ENCODE measurements around the gene TET3. TPM values are rescaled to one million over a fixed set of nuclear protein-coding genes. Genes with fewer than 3 reads are reported as not detected.

The TET3 gene
- total and polyA plus RNA-seq, 2 donors (not counting 3 experiments of a cell fraction or from before 2014, with no cell fraction given) = 3.4 to 15.6 TPM

DNA sequence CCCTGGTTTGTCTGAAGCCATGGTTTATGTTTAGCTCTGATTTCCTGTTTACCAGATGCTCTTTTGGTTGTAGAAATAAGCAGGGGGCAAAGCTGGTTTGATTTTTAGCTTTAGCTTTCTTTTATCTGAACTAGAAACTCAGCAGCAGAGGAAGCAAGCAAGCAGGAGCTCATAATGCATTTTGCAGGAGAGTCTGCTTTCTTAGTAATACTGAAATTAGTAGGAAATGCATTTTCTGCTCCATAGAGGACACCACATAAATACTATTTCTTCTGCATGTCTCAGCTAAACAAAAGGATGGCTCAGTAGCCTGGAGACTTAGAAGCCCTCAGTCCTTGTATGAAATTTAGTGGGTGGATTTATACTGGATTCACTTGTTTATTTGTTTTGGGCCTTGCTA is 34.9 kb upstream of the TET3 start:
- Histone ChIP-seq H3K9me1 (replicated peaks; ENCODE audit: control insufficient read depth, extremely low read depth, insufficient read depth, low read length) (no peaks in the 10 kb centered on the region), H2AFZ (ENCODE audit: low read depth, low read length) (no peak overlapping the region), H3K9ac (replicated peaks; ENCODE audit: extremely low read depth, insufficient read depth, low read length) (no peak overlapping the region), H3K36me3 (ENCODE audit: control insufficient read depth in 2 of 2, extremely low read depth in 1 of 2, insufficient read depth in 2 of 2, low read length in 2 of 2) (peaks cover 15 to 34% of the 10 kb centered on the region in 2 experiments), H3K4me1 (ENCODE audit: control insufficient read depth, extremely low read depth, insufficient read depth, low read length) (peaks cover 4% of the 10 kb centered on the region), H3K9me3 (replicated peaks; ENCODE audit: control insufficient read depth, insufficient read depth, low read length) (no peaks in the 10 kb centered on the region), H3K4me3 (replicated peaks in 1 of 3; ENCODE audit: insufficient read depth in 1 of 3, low read depth in 1 of 3, low read length in 3 of 3) (no peak overlapping the region), H3K27ac (ENCODE audit: insufficient read depth, low read depth, low read length) (no peak overlapping the region), H4K20me1 (replicated peaks; ENCODE audit: control insufficient read depth, extremely low read depth, insufficient read depth, low read length) (peaks cover 3% of the 10 kb centered on the region), H3K79me2 (ENCODE audit: control insufficient read depth, insufficient read depth, low read length) (peaks cover 5% of the 10 kb centered on the region), H3K27me3 (ENCODE audit: control insufficient read depth in 2 of 2, insufficient read depth in 2 of 2, low read length in 2 of 2) (no peaks in the 10 kb centered on the region), H3K4me2 (ENCODE audit: insufficient read depth, low read length) (no peak overlapping the region)
- intact Hi-C loops (cut with micrococcal nuclease) = no loop called here
- dilution Hi-C loops (cut with MboI; ENCODE audit: extremely low pct_ligation_motif_present, low sequenced_read_pairs) = no loop called here
- POLR2A ChIA-PET = no interaction called here
- FAIRE-seq = no peak
- BruUV-seq (replicated peaks) = no TSS peak
- TF ChIP-seq, protein P1, sequence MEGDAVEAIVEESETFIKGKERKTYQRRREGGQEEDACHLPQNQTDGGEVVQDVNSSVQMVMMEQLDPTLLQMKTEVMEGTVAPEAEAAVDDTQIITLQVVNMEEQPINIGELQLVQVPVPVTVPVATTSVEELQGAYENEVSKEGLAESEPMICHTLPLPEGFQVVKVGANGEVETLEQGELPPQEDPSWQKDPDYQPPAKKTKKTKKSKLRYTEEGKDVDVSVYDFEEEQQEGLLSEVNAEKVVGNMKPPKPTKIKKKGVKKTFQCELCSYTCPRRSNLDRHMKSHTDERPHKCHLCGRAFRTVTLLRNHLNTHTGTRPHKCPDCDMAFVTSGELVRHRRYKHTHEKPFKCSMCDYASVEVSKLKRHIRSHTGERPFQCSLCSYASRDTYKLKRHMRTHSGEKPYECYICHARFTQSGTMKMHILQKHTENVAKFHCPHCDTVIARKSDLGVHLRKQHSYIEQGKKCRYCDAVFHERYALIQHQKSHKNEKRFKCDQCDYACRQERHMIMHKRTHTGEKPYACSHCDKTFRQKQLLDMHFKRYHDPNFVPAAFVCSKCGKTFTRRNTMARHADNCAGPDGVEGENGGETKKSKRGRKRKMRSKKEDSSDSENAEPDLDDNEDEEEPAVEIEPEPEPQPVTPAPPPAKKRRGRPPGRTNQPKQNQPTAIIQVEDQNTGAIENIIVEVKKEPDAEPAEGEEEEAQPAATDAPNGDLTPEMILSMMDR (IDR thresholded peaks at IDR 0.05; ENCODE audit: extremely low read depth in 1 of 2, insufficient read depth in 1 of 2, low read depth in 1 of 2, low read length in 2 of 2) = no peak
- no peak for TF ChIP-seq GATA2 (IDR thresholded peaks at IDR 0.05; ENCODE audit: insufficient read depth, insufficient read length, low read depth, low read length)
- TF ChIP-seq MYC (IDR thresholded peaks at IDR 0.05; ENCODE audit: low read depth, low read length) = no peak
- TF ChIP-seq EZH2 (IDR thresholded peaks at IDR 0.05; ENCODE audit: borderline replicate concordance, low read depth, low read length, severe bottlenecking) = no peak
- TF ChIP-seq FOS (IDR thresholded peaks at IDR 0.05; ENCODE audit: borderline replicate concordance, insufficient read depth, low read length) = no peak
- TF ChIP-seq JUN (IDR thresholded peaks at IDR 0.05; ENCODE audit: borderline replicate concordance, insufficient read depth, insufficient read length, low read depth) = no peak
- CTCF ChIA-PET = no interaction called here
- DNase-seq (ENCODE audit: low read depth, low spot score) = no peak

All from endothelial cell of umbilical vein (primary cell).